Panc1 (cell line): ENCODE measurements around the gene FILIP1L.

Source experiments
- CTCF ChIP-seq: fragments of 450-650 bp; IDR thresholded peaks from 2 replicates; pipeline ENCODE4 v1.5.1; 2017; ENCODE audit warnings: mild to moderate bottlenecking
- POLR2AphosphoS5 ChIP-seq: IDR thresholded peaks from 2 replicates; pipeline ENCODE4 v1.6.1; 2012; ENCODE audit warnings: mild to moderate bottlenecking, low read depth, low read length, moderate library complexity
- REST ChIP-seq, 2 experiments: IDR thresholded peaks; 2 replicates each; pipeline ENCODE4 v1.6.1; 2011 to 2012; ENCODE audit warnings: low read depth in 2 of 2, control low read depth in 1 of 2, low read length in 1 of 2, mild to moderate bottlenecking in 1 of 2, moderate library complexity in 1 of 2; ENCODE audit not compliant: insufficient read depth in 1 of 2
- SIN3A ChIP-seq: IDR thresholded peaks from 2 replicates; pipeline ENCODE4 v1.6.1; 2012; ENCODE audit warnings: low read depth, mild to moderate bottlenecking, low read length, moderate library complexity, borderline replicate concordance; ENCODE audit not compliant: insufficient read depth

GRCh38 chr3:100072326-100073048, 41.8 kb downstream of the FILIP1L start:
- TF ChIP-seq CTCF (no peak), REST (IDR thresholded peaks at IDR 0.05; ENCODE audit: insufficient read depth in 1 of 2, low read depth in 2 of 2, low read length in 1 of 2) (no peak), POLR2AphosphoS5 (no peak), SIN3A (no peak)
